GM13977 (cell line): Measurements from ENCODE around the gene GATAD2B.

Experiments used
- DNase-seq: peaks from one replicate; pipeline ENCODE4 v3.0.0; 2012; ENCODE audit warnings: low spot score
- in situ Hi-C: fragments of 300-500 bp; cut with MboI; formaldehyde crosslinking; loops from one replicate; pipeline ENCODE4 v1.12.0; 2022; ENCODE audit warnings: low sequenced_read_pairs, low pct_unique_long_range_greater_than_20kb, mixed read lengths, inconsistent platforms; ENCODE audit not compliant: unreplicated experiment
- TF ChIP-seq, protein P1 (sequence below): IDR thresholded peaks from 2 replicates; pipeline ENCODE4 v1.5.1; 2012; ENCODE audit warnings: mild to moderate bottlenecking, control low read depth; ENCODE audit not compliant: insufficient read depth; ENCODE audit errors: extremely low read depth, missing control alignments

Gene GATAD2B

DNA sequence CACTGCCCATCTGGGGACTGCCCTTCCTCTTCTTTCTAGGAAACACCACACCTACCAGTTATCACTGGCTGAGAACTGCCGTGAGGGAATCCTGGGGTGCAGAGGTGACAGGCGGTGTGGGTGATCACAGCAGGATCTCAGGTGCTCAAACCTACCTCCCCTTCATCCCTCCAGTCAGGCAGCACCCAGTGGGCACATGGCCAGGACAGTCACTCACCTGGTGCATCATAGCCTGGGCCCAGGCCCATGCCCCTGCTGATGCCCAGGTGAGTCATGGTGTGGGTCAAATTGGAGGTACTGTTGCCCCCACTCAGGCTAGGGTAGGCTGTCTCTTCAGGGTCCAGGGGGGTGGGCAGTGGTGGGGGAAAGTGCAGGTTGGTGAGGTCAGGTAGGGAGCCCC is 29.0 kb upstream of the GATAD2B start:
- in situ Hi-C loops, result no loop called here
- TF ChIP-seq, protein P1, sequence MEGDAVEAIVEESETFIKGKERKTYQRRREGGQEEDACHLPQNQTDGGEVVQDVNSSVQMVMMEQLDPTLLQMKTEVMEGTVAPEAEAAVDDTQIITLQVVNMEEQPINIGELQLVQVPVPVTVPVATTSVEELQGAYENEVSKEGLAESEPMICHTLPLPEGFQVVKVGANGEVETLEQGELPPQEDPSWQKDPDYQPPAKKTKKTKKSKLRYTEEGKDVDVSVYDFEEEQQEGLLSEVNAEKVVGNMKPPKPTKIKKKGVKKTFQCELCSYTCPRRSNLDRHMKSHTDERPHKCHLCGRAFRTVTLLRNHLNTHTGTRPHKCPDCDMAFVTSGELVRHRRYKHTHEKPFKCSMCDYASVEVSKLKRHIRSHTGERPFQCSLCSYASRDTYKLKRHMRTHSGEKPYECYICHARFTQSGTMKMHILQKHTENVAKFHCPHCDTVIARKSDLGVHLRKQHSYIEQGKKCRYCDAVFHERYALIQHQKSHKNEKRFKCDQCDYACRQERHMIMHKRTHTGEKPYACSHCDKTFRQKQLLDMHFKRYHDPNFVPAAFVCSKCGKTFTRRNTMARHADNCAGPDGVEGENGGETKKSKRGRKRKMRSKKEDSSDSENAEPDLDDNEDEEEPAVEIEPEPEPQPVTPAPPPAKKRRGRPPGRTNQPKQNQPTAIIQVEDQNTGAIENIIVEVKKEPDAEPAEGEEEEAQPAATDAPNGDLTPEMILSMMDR, result no peak
- DNase-seq, result no peak

DNA sequence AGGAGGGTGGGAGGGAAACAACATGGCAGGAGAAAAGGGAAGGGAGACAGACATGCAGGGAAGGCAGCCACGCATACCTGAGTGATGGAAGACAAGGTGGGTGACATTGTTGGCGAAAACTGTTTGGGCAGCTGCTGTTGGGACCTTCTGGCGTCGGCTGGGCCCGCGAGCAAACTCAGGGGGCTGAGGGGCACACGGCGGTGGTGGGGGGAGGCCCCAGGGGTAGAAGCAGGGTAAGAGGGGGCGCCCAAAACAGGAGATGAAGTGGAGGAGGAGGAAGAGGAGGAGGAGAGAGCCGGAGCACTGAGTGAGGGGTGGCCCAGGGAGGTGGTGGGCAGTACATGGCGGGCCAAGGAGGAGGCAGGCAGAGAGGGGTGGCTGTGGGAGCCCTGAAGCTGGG is 28.4 kb upstream of the GATAD2B start:
- in situ Hi-C loops, result no loop called here
- TF ChIP-seq, protein P1, result no peak
- DNase-seq, result no peak

DNA sequence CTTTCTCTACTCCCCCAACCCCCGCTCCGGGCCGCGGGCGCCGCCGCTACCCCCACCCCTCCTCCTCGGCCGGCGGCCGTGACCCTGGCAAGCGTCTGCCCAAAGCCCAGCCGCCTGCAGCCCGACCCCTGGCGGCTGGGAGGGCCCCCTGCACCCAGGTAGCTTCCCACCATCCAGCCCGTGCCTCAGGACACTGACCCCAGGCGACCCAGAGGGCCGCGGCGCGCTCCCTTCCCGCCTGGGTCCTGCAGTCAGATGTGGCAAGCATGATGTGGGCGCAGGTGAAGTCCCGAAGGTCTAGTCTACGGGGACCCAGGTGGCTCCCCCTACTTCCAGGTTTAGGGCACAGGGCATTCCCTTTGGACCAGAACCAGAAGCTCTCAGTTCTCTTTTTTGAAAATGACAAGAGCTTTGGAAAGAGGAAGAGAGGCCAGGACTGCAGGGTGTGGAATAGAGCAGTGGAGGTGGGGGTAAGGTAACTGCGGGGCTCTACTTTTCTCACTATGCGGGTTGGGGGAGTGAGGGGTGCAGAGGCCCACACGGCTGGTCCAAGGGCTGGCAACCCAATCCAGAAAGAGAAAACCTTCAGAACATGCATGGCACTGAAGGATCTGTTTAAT is 24.0 kb upstream of the GATAD2B start, which contains the start of gene DENND4B:
TSS of gene DENND4B (minus strand) at position 97 of the 620 bp plus-strand sequence. CDS start 2,344 bp downstream, outside the sequence.
- TF ChIP-seq, protein P1, result peak; percentile 96
- DNase-seq, result peak; percentile 96
- in situ Hi-C loops, result no loop called here

DNA sequence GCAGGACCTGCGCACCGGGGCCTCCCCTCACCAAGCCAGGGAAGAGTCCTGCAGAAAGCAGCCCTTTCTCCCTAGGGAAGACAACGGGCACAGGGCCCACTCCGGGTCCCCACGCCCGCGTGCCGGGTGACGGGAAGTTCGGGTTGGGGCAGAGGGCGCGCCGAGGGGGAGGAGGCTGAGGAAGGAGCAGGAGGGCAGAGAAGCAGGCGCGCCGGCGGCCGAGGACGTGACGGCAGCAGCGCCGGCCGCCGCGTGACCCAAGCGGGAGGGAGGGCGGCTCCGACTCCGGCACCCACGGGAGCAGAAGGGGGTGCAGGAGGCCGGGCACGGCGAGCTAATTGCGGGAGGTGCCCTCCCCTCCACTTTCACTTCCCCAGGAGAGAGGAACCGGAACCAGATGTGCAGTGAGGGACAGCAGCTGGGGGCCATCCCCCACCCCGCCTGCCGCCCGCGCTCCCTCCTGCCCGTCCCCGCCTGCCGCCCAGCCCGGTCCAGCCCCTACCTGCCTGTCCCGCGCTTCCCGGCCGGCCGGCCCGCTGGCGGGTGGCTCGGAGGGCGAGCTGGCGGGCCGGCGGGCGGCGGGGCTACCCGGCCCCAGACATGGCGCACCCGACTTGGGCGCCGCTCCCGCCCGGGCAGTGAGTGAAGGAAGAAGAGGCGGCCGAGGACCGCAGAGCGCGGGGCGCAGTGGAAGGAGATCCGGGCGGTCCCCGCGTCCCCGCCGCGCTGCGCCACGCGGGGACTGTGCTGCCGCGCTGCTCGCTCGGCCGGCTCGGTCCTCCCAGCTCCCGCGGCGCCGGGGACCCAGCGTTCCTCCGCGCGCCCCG is 23.2 kb upstream of the GATAD2B start:
- TF ChIP-seq, protein P1, result no peak
- in situ Hi-C loops, result no loop called here
- peak; percentile 95 for DNase-seq

DNA sequence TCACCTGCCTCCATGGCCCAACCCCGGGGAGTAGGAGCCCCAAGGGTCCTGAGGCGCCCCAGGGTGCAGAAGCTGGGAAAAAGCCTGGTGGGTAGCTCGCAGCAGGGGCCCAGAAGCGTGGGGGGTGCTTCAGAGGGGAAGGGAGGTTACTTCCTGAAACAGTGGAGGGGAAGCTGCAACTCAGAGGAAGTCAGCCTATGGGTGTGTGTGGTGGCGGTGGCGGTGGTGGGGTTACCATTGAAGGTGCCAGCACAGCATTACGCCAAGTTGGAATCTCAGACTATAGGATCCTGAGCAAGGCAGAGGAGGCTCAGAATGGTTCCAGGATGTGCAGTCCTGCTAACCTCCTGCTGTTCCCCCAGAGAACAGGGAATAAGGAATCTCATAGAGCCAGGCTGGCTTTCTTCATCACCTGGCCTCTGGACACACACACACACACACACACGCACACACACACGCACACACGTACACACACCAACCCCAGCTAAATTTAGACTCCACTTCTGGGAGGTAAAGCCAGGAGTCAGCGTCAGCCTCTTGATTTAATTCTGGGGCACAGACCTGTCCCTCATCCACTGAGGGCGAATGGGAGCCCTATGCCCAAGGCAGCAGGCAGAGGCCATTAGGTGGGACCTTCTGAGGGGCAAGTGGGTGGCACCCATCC is 22.5 kb upstream of the GATAD2B start:
- DNase-seq, result peak; percentile 81
- in situ Hi-C loops, result no loop called here
- TF ChIP-seq, protein P1, result no peak

DNA sequence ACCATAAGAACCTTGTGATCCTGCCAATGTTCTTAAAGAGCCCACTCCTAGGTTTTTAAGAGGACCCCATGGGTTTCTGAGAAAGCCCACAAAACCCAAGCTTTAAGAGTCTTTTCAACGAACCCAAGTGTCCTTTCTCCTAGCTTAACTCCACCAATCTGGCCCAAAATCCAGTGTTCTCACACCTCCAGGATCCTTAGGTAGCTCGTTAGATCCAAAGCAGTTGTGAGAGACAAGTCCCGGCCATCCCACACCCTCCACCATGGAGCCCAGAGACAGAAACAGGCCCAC is 22.0 kb upstream of the GATAD2B start:
- TF ChIP-seq, protein P1, result no peak
- no peak for DNase-seq
- in situ Hi-C loops, result no loop called here
